Effector CD4-positive, alpha-beta T cell (primary cell): ENCODE results near the gene KRTAP10-11.
"Not testable (repeated sequence)": the region's sequence is repeated elsewhere in the genome, so short reads cannot be mapped to it uniquely, and the experiment has no call there.

ENCODE experiments used
- DNase-seq: peaks from one replicate; pipeline ENCODE4 v3.0.0-alpha.2; 2020

KRTAP10-11 gene

DNA sequence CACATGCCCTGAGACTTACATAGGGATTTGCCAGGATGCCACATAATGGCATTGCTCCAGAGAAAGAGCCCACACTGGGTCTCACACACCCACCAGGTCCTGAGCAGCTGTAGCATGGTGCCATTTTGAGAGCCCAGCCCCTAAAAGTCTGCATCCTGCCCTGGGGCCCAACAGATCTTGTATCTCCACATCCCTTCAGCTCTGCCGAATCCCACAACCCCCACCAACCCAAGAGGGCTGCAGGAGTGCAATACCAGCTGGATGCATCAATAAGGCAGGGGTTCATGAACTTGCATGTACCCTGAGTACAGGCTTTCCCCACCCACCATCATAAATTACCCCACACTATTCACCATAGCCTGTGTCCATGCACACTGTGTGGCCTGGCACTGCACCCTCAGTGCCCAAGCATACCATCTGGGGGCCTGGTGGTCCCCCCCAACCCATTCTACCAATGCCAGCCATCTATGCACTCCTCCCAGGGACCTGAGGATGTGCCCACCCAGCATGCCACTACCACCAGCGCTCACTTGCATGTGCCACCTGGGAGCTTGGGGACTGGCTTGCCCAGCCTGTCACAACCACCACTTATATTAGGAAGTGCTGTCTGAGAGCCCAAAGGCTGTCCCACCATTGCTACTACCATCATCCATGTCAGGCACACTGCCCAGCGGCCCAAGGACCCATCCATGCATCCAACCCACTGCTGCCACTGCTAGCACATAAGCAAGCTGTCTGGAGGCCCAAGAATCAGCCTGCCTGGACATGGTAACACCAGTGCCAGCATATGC, 24.6 kb downstream of the KRTAP10-11 start:
- no peak for DNase-seq

DNA sequence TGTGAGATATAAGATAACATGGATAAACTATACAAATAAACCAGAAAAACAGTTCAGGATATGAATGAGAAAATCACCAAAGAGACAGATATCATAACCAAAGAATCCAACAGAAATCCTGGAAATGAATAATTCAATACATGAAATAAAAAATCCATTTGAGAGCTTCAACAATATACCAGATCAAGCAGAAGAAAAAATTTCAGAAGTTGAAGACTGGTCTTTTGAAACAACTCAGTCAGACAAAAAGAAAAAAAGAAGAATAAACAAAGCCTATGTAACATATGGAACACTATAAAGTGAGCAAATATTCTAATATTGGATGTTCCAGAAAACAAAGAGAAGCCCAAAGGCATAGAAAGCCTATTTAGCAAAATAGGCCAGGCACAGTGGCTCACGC, 25.7 kb downstream of the KRTAP10-11 start:
- no peak for DNase-seq

DNA sequence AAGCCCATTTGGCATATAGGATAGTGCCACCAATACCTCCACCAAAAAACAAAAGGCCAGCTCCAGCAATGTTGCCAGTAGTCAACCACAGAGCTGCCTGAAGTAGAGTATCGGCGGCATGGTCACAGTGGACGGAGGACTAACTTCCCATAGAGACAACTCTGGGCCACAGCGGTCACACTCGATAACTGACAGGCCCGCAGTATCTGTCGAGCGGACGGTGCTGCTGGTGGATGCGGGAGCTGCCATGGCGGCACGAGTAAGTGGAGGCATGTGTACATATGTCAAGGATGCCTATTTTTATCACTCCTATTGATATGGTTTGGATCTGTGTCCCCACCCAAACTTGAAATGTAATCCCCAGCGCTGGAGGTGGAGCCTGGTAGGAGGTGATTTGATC, 31.7 kb downstream of the KRTAP10-11 start:
- no peak for DNase-seq

DNA sequence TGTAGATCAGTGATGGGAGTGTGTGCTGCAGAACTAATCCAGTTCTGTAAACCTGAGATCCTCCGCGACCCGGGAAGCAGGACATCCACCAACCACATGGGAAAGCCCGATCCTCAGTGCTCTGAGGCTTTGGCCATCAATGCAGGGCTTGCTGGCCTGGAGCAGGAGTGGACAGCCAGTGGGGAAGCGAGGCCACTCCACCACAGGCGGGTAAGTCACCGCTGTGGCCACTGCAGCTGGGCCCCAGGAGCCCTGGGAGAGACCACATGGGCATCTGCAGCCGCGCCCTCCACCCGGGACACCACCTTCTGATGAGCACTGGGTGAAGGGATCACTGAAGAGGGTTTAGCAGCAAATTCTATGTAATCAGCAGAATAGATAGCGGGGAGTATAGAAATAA, 34.9 kb downstream of the KRTAP10-11 start:
- DNase-seq, result no peak

DNA sequence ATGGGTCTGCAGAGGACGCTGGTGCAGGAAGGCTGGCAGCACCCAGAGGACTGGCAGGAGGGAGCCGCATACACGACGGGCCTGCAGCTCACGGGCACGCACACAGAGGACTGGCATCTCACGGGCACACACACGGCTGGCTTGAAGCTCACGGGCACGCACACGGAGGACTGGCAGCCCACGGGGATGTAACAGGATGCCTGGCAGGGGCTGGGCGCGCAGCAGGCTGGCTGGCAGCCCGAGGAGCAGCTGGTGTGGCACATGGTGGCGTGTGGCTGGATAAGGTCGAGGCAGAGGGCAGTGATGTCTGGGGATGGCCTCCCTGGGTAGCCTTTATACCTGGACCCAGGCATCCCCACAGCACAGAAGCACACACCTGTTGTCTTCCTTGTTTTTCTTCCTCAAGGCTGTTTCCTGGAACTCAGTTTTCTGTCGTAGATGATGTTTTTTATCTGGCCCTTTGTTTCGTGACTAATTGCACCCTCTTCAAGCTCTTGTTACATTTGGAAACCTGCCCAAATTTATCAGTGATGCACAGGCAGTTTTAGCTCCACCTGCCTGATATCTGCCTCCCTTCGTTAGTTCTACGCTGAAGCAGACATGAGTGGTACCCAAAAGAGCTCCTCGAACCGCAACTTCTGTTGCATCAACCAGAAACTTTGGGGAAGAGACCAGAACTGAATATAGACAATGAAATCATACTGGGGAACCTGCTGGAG, 35.8 kb downstream of the KRTAP10-11 start, which contains the start of gene KRTAP12-1:
KRTAP12-1 (minus strand) TSS at position 303 of the 719 bp plus-strand sequence; CDS start at position 263, 40 bp downstream.
- DNase-seq, result no peak

DNA sequence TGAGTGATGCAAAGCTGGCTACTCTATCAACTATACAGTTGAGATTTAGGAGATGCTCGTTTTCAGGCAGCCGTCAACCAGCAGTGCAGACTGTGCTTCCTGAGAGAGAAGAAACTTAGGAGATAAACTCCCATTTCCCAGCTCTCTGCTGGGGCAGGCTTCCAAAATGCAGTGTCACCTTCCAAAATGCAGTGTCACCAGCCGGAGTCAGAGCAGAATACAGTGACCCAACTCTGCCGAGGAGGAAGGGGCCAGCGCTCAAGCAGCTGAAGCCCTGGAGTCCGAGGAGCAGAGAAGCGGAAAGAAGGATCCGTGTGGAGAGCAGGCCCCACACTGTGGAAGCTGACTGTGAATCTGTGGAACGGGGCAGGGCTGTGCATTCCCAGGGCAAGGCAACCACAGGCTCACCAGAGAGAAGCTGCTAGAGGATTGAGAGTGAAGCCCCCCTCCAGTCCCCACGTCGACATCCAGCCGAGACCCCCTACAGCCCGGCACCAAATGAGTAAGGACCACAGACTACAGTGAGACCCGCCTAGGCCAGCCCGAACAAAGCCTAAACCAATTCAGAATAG, 36.5 kb downstream of the KRTAP10-11 start:
- no peak for DNase-seq

DNA sequence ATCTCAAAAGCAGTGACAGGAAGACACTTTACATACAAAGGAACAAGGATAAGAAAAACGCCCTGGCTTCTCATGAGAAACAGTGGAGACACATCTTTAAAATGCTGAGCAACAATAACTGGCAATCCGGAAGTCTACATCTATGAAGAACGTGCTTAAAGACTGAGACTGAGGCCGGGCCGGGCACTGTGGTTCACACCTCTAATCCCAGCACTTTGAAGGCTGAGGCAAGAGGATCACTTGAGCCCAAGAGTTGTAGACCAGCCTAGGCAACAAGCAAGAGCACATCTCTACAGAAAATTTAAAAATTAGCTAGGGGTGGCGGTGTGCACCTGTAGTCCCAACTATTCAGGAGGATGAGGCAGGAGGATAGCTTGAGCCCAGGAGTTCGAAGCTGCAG, 37.9 kb downstream of the KRTAP10-11 start:
- DNase-seq, result no peak

DNA sequence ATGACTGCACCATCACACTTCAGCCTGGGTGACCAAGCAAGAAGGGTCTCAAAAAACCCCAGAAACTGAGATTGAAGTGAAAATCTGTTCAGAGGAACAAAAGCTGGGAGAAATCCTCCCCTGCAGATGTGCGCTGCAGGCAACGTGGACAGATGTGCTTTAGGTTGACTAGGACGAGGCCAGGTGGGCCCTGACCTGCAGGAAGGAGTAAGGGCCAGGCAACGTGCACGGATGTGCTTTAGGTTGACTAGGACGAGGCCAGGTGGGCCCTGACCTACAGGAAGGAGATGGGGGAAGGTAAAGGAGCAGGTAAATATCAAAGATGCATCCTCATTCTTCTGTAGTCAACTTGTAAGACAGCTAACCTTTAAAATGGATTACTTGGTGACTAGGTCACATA, 38.3 kb downstream of the KRTAP10-11 start:
- DNase-seq, result no peak

DNA sequence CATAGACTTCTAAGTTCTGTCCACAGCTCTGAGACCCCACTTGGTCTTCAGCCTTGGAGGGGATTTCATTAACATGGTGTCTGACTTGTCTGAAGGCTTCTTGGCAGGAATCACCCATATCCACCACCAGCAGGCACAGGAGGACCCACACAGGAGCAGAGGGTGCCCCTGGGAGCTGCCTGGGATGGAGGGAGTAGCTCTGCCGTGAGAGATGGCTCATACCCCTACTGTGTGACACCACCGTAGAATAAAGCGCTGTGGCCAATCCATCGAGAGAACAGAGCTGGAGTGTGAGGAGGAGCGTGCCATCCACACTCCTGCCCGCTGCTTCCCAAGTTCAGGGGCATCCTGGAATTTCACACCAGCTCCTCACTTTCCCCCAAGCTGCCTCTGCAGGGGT, 38.8 kb downstream of the KRTAP10-11 start:
- not testable (repeated sequence) for DNase-seq

DNA sequence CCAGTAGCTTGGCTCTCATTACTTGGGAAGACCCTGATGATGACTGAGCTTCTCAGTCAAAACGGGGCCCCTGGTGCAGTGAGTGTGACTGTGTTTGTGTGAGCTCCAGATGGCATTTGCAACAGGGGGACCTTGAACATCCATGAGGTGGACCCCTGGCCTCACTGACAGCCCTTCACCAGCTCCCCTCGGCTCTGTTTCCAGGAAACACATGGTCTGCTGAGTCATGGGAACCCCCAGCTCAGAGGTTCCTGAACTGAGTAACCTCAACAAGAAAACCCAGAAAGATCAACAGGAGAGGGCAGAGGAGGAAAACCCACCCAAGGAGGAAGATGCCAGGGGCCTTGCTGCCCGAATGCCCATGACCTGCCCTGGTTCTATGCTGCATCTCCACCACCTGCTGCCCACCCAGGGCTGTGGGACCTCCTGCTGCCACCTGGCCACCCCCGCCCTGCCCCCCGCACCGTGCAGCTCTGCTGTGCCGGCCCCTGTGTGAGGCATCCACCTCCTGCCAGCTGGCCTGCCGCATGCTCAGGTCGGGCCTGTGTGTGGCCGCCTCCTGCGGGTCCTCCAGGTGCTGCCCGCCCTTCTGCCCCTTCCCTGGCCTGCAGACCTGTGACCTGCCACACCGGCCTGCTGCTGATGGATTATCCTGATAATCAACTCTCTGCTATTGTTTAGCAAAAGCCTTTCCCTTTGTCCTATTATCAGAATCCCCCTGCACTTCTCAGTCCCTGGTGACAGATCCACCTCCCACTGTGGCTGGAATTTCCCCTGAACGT, 40.0 kb downstream of the KRTAP10-11 start:
- DNase-seq, result no peak

DNA sequence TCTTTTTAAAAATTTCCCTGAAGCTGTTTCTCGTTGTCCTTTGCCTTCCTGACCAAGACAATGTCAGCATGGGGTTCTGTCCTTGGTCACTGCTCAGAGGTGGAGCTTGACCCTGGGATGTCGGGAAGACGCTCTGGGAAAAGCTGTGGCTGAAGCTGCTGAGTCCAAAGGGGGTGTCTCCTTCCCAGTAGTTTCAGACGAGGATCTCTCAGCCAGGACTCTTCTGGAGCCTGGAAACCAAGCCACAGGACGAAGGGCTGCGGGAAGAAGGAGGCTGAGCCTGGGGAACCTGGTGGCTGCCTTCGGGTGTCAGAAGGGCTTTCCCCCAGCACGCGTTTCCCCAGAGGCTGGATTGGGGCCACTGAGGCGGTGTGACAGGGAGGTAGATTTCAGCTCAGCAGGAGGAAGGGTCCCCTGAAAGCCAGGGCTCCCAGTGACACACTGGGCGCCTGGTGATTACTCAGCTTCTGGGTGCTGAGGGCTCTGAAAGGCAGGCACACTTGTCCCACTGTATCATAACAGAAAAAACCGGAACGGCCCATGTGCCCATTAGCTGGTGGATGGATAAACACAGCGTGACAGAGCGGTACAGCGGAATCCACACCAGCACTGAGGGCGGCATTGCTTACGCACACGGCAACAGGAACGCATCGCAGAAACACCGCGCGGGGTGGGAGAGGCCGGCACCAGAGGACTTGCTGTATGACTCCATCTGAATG, 40.8 kb downstream of the KRTAP10-11 start:
- no peak for DNase-seq

DNA sequence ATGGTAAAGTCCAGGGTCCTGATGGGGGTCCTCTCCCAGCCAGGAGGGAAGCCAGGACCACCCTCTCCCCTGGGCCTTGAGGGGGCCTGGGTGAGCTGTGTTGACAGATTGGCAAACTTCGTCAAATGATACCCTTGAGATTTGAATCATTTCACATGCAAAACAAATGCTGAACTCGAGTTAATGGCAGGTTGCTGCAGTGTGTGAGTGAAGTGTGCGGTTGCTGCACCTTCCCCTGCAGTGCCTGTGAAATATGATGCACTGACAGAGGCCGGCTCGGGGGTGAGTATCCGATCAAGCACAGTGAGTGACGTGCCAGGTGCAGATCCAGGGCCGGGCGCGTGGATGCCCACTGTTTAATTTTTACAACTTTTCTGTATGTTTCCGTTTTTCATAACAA, 41.5 kb downstream of the KRTAP10-11 start:
- DNase-seq, result no peak

DNA sequence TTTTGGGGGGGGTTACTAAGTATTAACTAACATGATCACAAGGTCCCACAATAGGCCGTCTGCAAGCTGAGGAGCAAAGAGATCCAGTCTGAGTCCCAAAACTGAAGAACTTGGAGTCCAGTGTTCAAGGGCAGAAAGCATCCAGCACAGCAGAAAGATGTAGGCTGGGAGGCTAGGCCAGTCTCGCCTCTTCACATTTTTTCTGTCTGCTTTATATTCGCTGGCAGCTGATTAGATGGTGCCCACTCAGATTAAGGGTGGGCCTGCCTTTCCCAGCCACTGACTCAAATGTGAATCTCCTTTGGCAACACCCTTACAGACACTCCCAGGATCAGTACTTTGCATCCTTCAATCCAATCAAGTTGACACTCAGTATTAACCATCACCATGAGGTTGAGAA, 43.5 kb downstream of the KRTAP10-11 start:
- not testable (repeated sequence) for DNase-seq

DNA sequence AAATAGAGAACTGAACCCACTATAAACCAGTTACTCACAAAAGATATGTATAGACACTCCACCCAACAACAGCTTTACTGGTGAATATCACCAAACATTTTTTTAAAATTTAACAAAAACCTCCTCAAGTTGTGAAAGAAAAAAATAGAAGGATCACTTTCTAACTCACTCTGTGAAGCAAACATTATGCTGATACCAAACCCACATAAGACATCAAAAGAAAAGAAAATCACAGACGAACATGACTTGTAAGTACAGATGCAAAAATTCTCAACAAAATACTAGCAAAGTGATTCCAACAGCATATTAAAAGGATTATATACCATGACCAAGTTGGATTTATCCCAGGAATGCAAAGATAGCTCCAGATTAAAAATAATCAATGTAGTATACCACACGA, 45.5 kb downstream of the KRTAP10-11 start:
- no peak for DNase-seq

DNA sequence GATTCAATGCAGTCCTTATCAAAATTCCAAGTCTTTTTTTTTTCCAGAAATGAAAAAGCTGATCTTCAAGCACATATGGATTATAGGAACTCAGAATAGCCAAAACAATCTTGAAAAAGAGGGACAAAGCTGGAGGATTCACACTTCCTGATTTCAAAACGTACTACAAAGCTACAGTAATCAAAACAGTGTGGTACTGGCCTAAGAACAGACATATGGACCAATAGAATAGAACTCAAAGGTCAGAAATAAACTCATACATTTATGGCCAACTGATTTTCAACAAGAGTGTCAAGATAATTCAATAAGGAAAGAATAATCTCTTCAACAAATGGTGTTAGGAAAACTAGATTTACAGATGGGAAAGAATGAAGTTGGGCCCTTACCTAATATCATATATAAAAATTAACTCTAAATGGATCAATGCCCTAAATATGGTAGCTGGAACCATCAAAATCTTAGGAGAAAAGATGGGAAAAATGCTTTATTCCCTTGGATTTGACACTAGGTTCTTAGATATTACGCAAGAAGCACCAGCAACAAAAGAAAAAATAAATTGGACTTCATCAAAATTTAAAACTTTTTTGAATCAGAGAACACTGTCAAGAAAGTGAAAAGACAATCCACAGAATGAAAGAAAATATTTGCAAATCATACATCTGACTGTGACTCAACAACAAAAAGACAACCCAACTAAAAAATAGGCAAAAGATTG, 46.7 kb downstream of the KRTAP10-11 start:
- no peak for DNase-seq

DNA sequence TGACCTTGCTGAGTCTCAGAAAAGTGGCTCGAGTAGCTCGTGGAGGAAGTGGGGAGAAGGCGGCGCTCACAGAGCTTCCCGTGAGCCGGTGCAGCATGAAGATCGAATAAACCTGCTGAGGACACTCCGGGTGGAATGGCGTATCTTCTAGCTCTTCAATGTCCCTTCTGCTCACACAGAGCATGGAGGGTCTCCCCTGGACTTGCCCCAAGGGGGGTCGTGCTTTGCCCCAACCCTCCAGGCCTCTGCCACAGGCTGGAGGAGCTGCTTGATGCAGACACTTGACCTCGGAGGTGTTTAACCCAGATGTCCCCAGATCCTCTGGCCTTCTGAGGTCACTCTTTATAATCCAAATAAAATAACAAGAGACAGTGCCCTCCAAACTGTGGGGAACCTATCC, 48.6 kb downstream of the KRTAP10-11 start:
- no peak for DNase-seq

DNA sequence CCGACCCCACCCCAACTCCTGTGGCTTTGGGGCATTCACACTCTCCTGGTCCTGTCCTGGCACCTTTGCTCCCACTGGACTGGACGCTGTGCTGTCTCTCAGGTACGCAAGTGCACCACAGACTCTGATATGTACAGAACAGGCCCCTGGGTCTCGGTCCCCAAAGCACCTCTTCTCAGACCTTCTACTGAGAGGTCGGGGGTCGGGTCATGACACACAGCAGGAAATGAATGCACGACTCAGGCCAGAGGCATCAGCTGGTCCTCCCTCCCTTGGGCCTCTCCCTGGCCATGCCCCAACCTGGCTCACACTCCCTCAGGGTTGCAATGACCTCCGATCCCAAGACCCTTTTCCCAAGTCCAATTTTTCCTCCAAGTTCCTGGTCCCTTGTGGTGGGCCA, 49.0 kb downstream of the KRTAP10-11 start:
- DNase-seq, result no peak

DNA sequence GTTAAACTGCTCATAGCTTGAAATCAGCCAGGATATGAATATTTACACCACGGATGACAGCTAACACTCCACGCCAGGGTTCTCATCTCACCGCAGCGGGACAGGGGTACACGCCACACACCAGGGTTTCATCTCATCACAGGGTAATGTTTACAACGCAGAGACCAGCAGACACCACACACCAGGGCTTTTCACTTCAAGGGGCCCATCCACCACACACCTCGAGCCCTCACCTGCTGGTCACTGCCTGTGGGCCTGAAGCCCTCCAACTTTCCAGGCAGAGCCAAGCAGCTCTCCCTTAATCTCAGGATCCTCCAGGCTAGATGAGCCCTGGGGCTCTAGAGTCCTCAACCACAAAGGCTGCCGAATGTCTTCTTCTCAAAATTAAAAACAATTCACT, 49.4 kb downstream of the KRTAP10-11 start:
- no peak for DNase-seq

DNA sequence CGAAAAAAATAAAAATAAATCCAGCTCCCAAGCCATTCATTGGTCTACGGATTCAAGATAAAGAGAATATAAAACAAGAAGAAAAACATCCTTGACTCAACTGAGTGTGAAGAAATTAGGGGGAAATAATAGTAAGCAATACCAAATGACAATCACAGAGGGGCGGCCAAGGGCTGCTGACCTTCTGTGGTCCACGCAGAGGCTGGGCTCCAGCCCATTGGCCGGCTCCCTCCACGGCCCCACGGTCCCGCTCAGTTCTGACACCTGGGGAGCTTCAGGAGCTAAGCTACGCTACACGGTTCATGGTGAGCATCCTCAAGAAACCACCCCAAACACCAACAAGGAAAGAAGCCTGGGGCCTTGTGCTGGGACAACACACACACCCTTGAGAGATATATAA, 50.4 kb downstream of the KRTAP10-11 start:
- no peak for DNase-seq
